ENCODE results near the gene RWDD4.

Gene RWDD4

DNA sequence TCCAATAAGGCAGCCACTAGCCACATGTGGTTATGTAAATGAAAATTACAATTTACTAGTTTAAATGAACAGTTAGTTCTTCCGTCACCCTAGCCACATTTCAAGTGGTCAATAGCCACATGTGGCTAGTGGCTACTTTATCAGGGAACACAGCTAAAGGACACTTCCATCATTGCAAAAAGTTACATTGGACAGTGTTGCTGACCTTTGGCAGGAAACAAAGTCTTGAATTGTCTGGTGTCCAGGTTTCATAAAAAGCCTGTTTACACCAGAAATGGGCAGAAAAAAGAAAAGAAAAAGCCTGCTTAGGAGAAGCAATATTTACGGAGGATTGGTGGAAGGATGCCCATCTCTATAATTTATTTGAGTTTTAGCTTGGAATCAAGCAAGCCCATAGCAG, 38.6 kb downstream of the RWDD4 start:
- no peak for DNase-seq (ENCODE audit: low read depth)
- TF ChIP-seq, protein P1, sequence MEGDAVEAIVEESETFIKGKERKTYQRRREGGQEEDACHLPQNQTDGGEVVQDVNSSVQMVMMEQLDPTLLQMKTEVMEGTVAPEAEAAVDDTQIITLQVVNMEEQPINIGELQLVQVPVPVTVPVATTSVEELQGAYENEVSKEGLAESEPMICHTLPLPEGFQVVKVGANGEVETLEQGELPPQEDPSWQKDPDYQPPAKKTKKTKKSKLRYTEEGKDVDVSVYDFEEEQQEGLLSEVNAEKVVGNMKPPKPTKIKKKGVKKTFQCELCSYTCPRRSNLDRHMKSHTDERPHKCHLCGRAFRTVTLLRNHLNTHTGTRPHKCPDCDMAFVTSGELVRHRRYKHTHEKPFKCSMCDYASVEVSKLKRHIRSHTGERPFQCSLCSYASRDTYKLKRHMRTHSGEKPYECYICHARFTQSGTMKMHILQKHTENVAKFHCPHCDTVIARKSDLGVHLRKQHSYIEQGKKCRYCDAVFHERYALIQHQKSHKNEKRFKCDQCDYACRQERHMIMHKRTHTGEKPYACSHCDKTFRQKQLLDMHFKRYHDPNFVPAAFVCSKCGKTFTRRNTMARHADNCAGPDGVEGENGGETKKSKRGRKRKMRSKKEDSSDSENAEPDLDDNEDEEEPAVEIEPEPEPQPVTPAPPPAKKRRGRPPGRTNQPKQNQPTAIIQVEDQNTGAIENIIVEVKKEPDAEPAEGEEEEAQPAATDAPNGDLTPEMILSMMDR (IDR thresholded peaks at IDR 0.05; ENCODE audit: control insufficient read depth, extremely low read depth, insufficient read depth): no peak
- no peak overlapping the region for H3K4me3 ChIP-seq (ENCODE audit: low read depth, low read length)

DNA sequence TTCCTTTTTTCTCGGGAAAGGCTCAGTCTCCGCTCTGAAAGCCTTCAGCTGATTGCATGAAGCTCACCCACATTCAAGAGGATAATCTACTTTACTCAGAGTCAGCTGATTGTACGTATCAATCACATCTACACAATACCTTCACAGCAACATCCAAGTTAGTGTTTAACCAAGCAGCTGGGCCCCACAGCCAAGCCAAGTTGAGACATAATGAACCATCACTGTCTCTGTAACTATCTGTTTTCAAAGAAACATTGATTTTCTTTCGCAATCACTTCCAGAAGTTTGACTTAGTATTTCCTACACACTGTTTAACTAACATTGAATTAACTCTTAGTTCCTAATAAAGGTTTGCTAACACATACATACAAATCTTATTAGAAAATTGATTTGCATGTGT, 40.3 kb downstream of the RWDD4 start:
- no peak for DNase-seq (ENCODE audit: low read depth)
- TF ChIP-seq, protein P1 (IDR thresholded peaks at IDR 0.05; ENCODE audit: control insufficient read depth, extremely low read depth, insufficient read depth): no peak

DNA sequence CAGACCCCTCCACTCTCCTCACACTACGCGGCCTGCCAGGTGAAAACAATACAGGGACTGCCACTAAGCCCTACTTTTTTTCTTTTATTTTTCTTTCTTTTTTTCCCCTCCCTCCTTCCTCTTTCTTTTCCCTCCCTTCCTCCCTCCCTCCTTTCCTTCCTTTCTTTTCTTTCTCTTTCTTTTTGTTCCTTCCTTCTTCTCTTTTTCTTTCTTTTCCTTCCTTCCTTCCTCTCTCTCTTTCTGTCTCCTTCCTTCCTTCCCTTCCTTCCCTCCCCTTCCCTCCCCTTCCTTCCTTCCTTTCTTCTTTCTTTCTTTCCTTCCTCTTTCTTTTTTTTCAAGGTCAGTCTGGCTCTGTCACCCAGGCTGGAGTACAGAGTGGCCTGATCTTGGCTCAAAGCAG, 41.9 kb downstream of the RWDD4 start:
- TF ChIP-seq, protein P1 (IDR thresholded peaks at IDR 0.05; ENCODE audit: control insufficient read depth, extremely low read depth, insufficient read depth): no peak
- H3K4me3 ChIP-seq (ENCODE audit: low read depth, low read length): no peak overlapping the region
- DNase-seq (ENCODE audit: low read depth): no peak

More for the DNA sequence above, 40.3 kb downstream of the RWDD4 start:
- H3K4me3 ChIP-seq (ENCODE audit: low read depth, low read length): no peak overlapping the region

DNA sequence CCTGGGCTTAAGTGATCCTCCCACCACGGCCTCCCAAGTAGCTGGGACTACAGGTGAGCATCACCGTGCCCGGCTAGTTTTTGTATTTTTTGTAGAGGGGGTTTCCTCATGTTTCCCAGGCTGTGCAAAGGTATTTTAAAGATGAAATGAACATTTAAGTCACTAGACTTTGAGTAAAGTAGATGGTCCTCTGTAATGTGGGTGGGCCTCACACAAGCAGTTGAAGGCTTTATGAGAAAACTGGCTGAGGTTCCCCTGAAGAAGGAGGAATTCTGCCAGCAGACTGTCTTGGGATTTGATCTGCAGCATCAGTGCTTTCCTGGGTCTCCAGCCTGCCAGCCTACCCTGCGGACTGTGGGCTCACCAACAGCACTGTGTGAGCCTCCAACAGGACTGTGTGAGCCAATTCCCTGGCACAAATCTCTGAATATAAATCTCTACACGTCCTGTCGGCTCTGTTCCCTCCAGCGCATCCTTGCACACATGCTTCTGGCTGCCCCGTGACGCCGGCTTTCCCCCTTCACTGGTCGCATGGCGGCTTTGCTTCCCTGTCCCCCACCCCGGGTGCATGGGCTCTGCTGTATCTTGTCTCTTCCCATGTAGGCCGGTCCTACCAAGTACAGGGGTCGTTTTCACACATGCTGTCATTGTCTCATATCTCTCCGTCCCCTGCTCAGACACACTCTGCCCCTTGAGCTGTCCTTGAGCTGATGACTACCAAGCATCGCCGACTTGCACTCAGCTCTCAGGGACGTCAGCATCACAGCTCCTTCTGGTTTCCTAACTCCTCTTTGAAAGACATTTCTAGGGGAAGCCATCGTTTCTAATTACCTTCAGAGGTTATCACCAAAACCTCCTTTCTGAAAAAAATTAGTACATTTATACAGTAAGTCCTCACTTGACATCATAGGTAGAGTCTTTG, 46.4 kb downstream of the RWDD4 start:
- TF ChIP-seq, protein P1 (IDR thresholded peaks at IDR 0.05; ENCODE audit: control insufficient read depth, extremely low read depth, insufficient read depth): no peak
- DNase-seq (ENCODE audit: low read depth): no peak
- H3K4me3 ChIP-seq (ENCODE audit: low read depth, low read length): no peak overlapping the region

DNA sequence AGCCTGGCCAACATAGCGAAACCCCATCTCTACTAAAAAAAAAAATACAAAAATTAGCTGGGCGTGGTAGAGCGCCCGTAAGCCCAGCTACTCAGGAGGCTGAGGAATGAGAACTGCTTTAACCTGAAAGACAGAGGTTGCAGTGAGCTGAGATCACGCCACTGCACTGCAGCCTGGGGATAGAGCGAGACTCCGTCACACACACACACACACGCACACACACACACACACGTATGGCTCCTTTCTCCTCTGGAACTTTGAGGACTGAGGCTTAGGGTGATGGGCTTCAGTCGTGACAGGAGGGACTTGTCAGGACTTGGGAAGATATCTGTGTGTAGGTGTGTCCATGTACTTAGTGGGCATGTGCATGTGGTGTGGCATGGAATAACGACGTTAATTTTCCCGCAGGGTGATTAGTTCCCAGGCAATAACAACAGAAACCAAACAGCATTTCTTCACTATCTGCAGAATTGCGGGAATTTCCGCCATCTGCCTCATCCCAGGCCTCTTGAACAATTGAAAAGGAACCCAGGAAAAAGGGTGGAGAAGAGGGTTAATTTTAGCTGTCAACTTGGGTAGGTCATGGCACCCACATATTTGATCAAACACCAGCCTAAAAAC, 47.7 kb downstream of the RWDD4 start:
- DNase-seq (ENCODE audit: low read depth): no peak
- TF ChIP-seq, protein P1 (IDR thresholded peaks at IDR 0.05; ENCODE audit: control insufficient read depth, extremely low read depth, insufficient read depth): no peak
- H3K4me3 ChIP-seq (ENCODE audit: low read depth, low read length): no peak overlapping the region

DNA sequence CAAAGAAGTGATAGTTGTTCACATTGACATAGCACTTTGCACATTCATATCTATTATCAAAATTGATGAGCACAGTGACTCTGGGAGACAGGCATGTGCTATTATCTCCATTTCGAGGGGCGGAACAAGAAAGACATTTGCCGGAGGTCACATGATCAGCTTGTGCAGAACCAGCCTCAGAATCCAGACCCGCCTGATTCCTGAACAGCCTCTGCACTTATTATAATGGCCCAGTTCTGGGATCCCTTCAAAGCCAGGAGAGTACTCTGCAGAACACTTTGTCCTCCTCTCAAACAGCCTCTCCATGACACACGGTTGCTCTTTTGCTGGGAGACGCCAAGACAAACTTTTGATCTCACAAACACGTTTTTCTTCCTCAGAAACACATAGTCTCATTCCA, 48.4 kb downstream of the RWDD4 start:
- H3K4me3 ChIP-seq (ENCODE audit: low read depth, low read length): no peak overlapping the region
- DNase-seq (ENCODE audit: low read depth): no peak
- TF ChIP-seq, protein P1 (IDR thresholded peaks at IDR 0.05; ENCODE audit: control insufficient read depth, extremely low read depth, insufficient read depth): no peak

Data from LNCaP clone FGC (cell line).